Measurements from ENCODE around the gene GALNT6. TPM values are rescaled to one million over a fixed set of nuclear protein-coding genes. Genes with fewer than 3 reads are reported as not detected.

GALNT6 gene
- total and polyA plus RNA-seq, 8 donors, result 3.4 to 155 (median 24.6) TPM

- no peaks in the 10 kb centered on the region for H3K9me3 ChIP-seq
- intact Hi-C loops (cut with DNase I; ENCODE audit: low total_unique reads), result no loop called here
- no peak for DNase-seq
- WGBS, 5 donors, result 43 to 56% (median 48%) methylated on average over 5 of the region's 5 CpGs
- no peaks in the 10 kb centered on the region for H3K27me3 ChIP-seq
- H3K4me3 ChIP-seq, result no peak overlapping the region
- peaks cover 0 to 63% (median 35%) of the 10 kb centered on the region in 4 donors for H3K36me3 ChIP-seq
- peaks cover 0 to 3% (median 0%) of the 10 kb centered on the region in 4 donors for H3K4me1 ChIP-seq
- no peak overlapping the region for H3K27ac ChIP-seq
- no peak for TF ChIP-seq EP300 (IDR thresholded peaks at IDR 0.05)
- no peak for TF ChIP-seq POLR2AphosphoS5 (IDR thresholded peaks at IDR 0.05)
- no peak for TF ChIP-seq CTCF (IDR thresholded peaks at IDR 0.05)
- TF ChIP-seq POLR2A (IDR thresholded peaks at IDR 0.05), result no peak
These were observed 9.8 kb downstream of the GALNT6 start for GRCh38 chr12:51381226-51382079.

- Histone ChIP-seq H3K4me3 (no peak overlapping the region), H3K4me1 (no peaks in the 10 kb centered on the region), H3K27me3 (no peaks in the 10 kb centered on the region), H3K9me3 (no peaks in the 10 kb centered on the region), H3K36me3 (peaks cover 0 to 77% (median 43%) of the 10 kb centered on the region in 4 donors), H3K27ac (no peak overlapping the region)
- DNase-seq, result no peak
- TF ChIP-seq POLR2AphosphoS5 (IDR thresholded peaks at IDR 0.05) (no peak), CTCF (IDR thresholded peaks at IDR 0.05) (no peak), POLR2A (IDR thresholded peaks at IDR 0.05) (no peak), EP300 (IDR thresholded peaks at IDR 0.05) (no peak)
- intact Hi-C loops (cut with DNase I; ENCODE audit: low total_unique reads), result no loop called here
- WGBS, 5 donors, result 84 to 98% (median 94%) methylated on average over 11 of the region's 11 CpGs
These were observed 11.6 kb downstream of the GALNT6 start for GRCh38 chr12:51379571-51379970.

- H3K27ac ChIP-seq, result no peak overlapping the region
These were observed 12.5 kb downstream of the GALNT6 start for GRCh38 chr12:51378749-51379148.

More at GRCh38 chr12:51378749-51379148, 12.5 kb downstream of the GALNT6 start:
- no peaks in the 10 kb centered on the region for H3K9me3 ChIP-seq
- intact Hi-C loops (cut with DNase I; ENCODE audit: low total_unique reads), result no loop called here
- H3K4me1 ChIP-seq, result no peaks in the 10 kb centered on the region
- no peak for DNase-seq
- WGBS, 5 donors, result 71 to 94% (median 88%) methylated on average over 2 of the region's 2 CpGs
- H3K27me3 ChIP-seq, result no peaks in the 10 kb centered on the region
- TF ChIP-seq POLR2A (IDR thresholded peaks at IDR 0.05) (no peak), CTCF (IDR thresholded peaks at IDR 0.05) (no peak), EP300 (IDR thresholded peaks at IDR 0.05) (no peak), POLR2AphosphoS5 (IDR thresholded peaks at IDR 0.05) (no peak)
- H3K4me3 ChIP-seq, result no peak overlapping the region
- peaks cover 0 to 78% (median 49%) of the 10 kb centered on the region in 4 donors for H3K36me3 ChIP-seq

All from stomach (tissue), 9 donors.